Duodenal mucosa (tissue), 2 donors: ENCODE measurements around the gene NID2.

ENCODE experiments used
- H3K27ac ChIP-seq: one replicate; pipeline ENCODE4 v1.7.0; 2013; ENCODE audit warnings: low read depth, low read length
- H3K27me3 ChIP-seq, 2 donors: one replicate each; pipeline ENCODE4 v1.7.0; 2013; ENCODE audit warnings: low read length in 2 of 2, control low read depth in 1 of 2; ENCODE audit not compliant: insufficient read depth in 2 of 2, control insufficient read depth in 1 of 2
- H3K36me3 ChIP-seq, 2 donors: one replicate each; pipeline ENCODE4 v1.7.0; 2013; ENCODE audit warnings: low read length in 2 of 2, control low read depth in 1 of 2; ENCODE audit not compliant: insufficient read depth in 2 of 2, control insufficient read depth in 1 of 2
- H3K4me1 ChIP-seq, 2 donors: one replicate each; pipeline ENCODE4 v1.7.0; 2013; ENCODE audit warnings: low read length in 2 of 2, control low read depth in 1 of 2; ENCODE audit not compliant: insufficient read depth in 2 of 2, control insufficient read depth in 1 of 2
- H3K4me3 ChIP-seq, 2 donors: one replicate each; pipeline ENCODE4 v1.7.0; 2013; ENCODE audit warnings: low read length in 2 of 2, low read depth in 1 of 2
- H3K9ac ChIP-seq, 2 donors: one replicate each; pipeline ENCODE4 v1.7.0; 2013; ENCODE audit warnings: low read length in 2 of 2, low read depth in 1 of 2
- H3K9me3 ChIP-seq, 2 donors: one replicate each; pipeline ENCODE4 v1.7.0; 2013; ENCODE audit warnings: low read length in 2 of 2, control low read depth in 1 of 2; ENCODE audit not compliant: control insufficient read depth in 1 of 2

The NID2 gene

DNA sequence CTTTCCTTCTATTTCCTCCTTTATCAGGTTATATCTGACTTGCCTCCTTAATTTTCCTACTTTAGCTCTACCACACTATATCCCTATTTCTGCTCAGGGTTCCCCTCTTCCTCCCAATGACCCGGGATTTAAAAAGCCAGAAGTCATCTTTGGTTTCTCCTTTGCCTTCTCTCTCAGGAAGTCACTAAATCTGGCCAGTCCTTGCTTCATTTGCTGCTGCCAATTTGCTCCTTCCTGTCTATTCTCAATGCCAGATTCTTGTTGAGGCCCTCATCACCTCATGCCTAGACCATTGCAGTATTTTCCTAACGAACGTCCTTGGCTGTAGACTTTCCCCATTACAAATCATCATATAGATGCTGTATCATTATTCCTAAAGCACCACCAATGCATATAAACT is 26.5 kb upstream of the NID2 start:
- Histone ChIP-seq H3K27me3 (no peaks in the 10 kb centered on the region), H3K27ac (no peak overlapping the region), H3K4me1 (no peaks in the 10 kb centered on the region), H3K9ac (no peak overlapping the region), H3K4me3 (no peak overlapping the region), H3K36me3 (no peaks in the 10 kb centered on the region), H3K9me3 (no peaks in the 10 kb centered on the region)

DNA sequence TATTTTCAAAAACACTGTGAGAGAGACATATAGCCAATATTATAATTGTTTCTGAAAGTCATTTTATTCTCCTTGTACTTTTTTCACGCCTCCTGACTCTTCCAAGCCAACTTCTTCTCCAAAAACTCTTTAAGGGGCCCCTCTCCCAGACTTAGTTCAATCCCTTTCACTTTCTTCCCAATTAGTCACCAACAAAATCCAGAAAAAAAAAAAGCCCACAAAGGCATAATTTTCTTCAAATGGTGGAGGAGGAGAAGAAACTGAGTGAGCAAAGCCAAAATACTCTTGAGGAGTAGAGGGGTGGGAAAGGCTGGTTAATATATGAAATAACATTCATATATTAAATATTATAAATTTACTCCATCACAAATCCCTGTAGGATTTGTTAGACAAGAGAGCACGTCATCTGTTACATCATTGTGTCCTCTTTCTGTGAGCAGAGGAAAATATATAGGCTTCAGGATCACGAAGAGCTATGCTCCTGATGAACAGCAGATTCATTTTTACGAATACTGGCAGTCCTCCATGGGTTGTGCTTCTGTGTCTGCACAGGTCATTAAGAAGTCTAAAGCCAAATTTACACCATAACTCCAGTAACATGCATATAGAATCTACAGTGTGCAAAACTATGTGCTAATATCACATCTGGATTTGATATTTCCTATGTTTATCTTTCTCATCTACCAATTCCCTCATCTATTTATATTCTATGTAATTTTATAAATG is 25.9 kb upstream of the NID2 start:
- Histone ChIP-seq H3K9me3 (no peaks in the 10 kb centered on the region), H3K27ac (no peak overlapping the region), H3K4me1 (no peaks in the 10 kb centered on the region), H3K4me3 (no peak overlapping the region), H3K36me3 (no peaks in the 10 kb centered on the region), H3K27me3 (no peaks in the 10 kb centered on the region), H3K9ac (no peak overlapping the region)

DNA sequence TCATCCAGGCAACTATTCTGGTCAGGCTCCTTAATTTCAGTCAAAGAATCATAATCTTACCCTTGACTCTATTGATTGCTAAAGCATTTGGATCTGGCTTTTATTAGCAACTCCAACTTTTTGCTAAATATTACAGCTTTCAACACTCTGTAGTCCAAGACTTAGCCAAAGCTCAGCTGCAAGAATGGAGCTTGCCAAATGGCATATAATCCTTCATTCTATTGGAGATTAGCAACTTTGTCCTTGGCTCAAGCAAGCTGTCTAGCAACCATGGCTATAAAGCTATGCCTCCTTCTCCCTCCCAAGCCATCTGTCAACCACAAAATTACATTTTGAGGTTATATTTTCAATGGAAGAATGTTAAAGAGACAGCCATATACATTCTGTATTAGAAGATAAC is 23.1 kb upstream of the NID2 start:
- Histone ChIP-seq H3K27me3 (no peaks in the 10 kb centered on the region), H3K9ac (no peak overlapping the region), H3K9me3 (no peaks in the 10 kb centered on the region), H3K27ac (no peak overlapping the region), H3K36me3 (no peaks in the 10 kb centered on the region), H3K4me1 (no peaks in the 10 kb centered on the region), H3K4me3 (no peak overlapping the region)

DNA sequence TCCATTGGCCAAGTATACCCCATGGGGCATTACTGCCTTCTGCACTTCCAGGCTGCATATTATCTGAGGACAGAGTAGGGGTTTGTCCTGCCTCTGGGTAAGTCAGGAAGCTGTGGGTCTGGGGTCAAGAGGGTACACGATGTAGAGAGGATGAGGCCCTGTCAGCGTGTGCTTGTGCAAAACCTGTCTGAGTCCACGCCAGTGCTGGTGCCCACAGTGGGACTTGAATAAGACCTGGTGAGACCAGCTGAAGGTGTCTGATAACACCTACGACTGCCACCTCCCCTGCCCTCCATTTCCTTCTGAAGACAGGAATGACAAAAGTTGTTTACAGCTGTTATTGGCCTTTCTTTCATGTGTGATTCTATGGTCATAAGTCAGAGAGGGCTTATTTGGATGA is 22.1 kb upstream of the NID2 start:
- no peaks in the 10 kb centered on the region for H3K36me3 ChIP-seq
- H3K9me3 ChIP-seq: no peaks in the 10 kb centered on the region
- no peak overlapping the region for H3K9ac ChIP-seq
- H3K4me1 ChIP-seq: no peaks in the 10 kb centered on the region
- no peak overlapping the region for H3K4me3 ChIP-seq
- H3K27me3 ChIP-seq: no peaks in the 10 kb centered on the region
- no peak overlapping the region for H3K27ac ChIP-seq

DNA sequence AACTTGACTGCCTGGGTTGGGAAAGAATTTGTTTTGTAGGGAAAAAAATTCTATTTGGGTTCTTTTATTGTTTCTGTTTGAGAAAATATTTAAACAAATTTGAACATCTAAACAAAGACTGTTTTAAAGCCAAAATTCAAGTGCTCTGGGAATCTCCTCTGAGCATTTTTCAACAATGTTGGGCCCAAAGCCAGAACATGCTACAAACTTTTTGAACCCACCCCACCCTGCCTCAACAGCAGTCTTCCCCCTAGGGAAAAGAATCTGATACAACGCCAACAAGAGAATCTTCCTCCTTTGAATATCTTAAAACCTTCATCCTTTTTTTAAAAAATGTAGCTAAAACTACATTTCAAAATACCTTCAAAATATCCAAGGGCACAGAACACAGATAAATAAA is 20.4 kb upstream of the NID2 start:
- H3K27ac ChIP-seq: no peak overlapping the region
- H3K4me1 ChIP-seq: no peaks in the 10 kb centered on the region
- no peaks in the 10 kb centered on the region for H3K36me3 ChIP-seq
- no peaks in the 10 kb centered on the region for H3K27me3 ChIP-seq
- H3K4me3 ChIP-seq: no peak overlapping the region
- H3K9ac ChIP-seq: no peak overlapping the region
- H3K9me3 ChIP-seq: no peaks in the 10 kb centered on the region

DNA sequence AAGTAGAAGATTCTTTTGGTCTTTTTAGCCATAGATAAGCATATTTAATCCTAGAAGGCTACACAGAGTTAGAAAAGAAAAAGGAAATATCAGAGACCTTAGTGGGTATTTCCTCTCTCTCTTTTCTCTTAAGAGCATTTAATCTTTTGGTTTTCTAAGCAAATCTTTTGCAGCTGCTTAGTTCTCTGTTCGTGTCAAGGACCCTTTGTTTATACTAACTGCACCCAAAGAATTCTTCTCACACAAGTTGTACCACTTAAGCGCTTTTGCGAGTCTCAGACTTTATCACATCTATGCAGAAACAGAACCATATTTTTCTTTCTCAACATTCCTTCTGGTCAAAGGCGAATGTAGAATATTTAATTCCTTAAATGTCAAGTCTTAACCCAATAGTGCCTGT is 17.9 kb upstream of the NID2 start:
- Histone ChIP-seq H3K27me3 (no peaks in the 10 kb centered on the region), H3K27ac (no peak overlapping the region), H3K9me3 (no peaks in the 10 kb centered on the region), H3K4me1 (no peaks in the 10 kb centered on the region), H3K4me3 (no peak overlapping the region), H3K36me3 (no peaks in the 10 kb centered on the region), H3K9ac (no peak overlapping the region)

DNA sequence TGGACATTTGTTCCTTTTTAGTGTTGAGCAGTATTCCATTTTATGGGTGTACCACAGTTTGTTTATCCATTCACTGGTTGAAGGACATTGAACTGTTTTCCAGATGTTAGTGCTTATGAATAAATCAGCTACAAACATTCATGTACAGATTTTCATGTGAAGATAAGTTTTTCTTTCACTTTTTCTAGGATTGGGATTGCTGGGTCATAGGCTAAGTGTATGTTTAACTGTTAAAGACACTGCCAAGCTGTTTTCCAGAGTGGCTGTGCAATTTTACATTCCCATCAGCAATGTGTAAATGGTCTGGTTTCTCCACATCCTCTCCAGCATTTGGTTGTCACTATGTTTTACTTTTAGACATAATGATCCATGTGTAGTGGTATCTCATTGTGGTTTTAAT is 14.0 kb upstream of the NID2 start:
- no peaks in the 10 kb centered on the region for H3K27me3 ChIP-seq
- H3K4me1 ChIP-seq: no peaks in the 10 kb centered on the region
- no peaks in the 10 kb centered on the region for H3K36me3 ChIP-seq
- no peak overlapping the region for H3K4me3 ChIP-seq
- no peak overlapping the region for H3K27ac ChIP-seq
- H3K9ac ChIP-seq: no peak overlapping the region
- no peaks in the 10 kb centered on the region for H3K9me3 ChIP-seq

DNA sequence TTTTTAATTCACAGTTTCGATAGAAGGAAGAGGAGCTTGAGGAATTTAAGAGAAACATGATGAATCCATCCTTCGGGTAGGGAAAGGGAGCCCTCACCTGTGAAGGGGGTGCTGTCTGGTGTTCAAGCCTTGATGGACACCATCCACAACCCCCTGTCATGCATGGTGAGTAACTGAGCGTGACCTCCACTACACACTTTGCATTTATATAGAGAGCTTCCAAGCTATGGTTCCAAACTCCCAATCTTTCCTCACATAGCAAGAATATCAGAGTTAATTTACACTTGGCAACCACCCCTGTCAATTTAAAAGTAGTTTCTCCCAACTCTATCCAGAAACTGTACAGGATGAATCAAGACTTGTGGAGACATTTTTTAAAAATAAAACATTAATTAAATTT is 13.1 kb upstream of the NID2 start:
- Histone ChIP-seq H3K27ac (no peak overlapping the region), H3K36me3 (no peaks in the 10 kb centered on the region), H3K4me3 (no peak overlapping the region), H3K4me1 (no peaks in the 10 kb centered on the region), H3K9me3 (no peaks in the 10 kb centered on the region), H3K9ac (no peak overlapping the region), H3K27me3 (no peaks in the 10 kb centered on the region)

DNA sequence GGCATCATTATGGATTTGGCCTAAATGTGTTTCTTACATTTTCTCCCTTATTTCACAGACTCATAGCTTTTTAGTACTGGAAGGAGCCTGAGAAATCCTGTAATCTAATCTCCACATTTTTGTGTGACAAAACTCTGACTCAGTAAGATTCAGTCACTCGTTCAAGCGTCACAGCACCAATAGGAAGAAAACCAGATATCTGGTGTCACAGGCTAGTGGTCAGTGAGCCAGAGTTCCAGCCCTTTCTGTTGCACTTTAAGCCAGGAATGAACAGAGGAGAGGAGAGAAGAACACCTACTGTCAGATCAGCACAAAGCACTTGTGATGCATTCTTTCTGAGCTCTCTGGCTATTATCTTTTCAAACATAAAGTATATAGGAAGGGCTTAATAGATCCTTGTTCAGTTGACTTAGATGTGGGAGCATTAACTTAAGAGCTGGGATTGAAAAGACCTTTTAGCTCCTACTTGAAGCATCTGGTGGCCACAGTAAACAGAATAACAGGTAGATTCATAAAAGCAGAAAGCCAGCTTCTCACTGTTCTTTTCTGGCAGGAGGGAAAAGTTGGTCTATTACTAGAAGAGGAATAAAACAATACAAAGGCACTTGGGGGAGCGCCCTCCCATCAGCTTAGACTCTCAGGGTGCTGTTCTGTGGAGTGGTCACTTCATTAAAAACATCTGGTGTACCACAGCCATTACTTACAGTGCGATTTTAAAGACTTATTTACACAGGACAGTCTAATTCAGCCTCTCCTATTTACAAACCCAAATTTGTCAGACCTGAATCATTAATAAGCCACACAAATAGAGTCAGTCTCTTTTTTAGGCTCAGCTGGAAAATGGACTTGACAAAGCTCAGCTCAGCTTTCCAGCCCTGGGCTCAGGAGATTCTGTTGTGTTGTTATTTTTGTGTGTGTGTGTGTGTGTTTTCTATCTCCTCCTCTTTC is 12.2 kb upstream of the NID2 start:
- H3K4me1 ChIP-seq: no peaks in the 10 kb centered on the region
- H3K27me3 ChIP-seq: no peaks in the 10 kb centered on the region
- no peak overlapping the region for H3K4me3 ChIP-seq
- no peak overlapping the region for H3K27ac ChIP-seq
- no peak overlapping the region for H3K9ac ChIP-seq
- H3K36me3 ChIP-seq: no peaks in the 10 kb centered on the region
- H3K9me3 ChIP-seq: no peaks in the 10 kb centered on the region

DNA sequence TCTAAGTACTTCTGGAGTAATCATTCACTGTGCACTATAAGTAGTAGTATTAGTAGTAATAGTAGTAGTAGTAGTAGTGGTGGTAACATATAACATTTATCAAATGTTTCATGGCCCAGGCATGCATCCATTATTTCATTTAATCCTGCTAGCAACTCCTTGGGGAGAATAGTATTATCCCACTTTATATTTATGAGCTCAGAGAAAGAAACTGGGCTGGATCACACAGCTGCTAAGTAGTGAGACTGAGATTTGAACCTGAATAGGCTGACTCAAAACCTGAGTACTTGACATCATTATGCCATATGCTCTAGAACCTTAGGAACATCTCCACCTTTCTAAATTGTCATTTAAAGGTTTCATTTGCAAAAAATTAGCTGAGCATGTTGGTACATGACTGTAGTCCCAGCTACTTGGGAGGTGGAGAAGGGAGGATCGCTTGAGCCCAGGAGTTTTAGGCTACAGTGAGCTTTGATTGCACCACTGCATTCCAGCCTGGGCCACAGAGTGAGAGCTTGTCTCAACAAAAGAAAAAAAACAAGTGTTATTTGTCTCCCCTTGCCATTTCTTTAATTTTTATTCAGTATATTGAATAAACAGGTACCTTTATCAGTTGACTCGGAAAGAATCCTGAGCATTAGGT is 11.4 kb upstream of the NID2 start:
- no peak overlapping the region for H3K4me3 ChIP-seq
- H3K9ac ChIP-seq: no peak overlapping the region
- H3K36me3 ChIP-seq: no peaks in the 10 kb centered on the region
- H3K27ac ChIP-seq: no peak overlapping the region
- H3K4me1 ChIP-seq: no peaks in the 10 kb centered on the region
- H3K27me3 ChIP-seq: no peaks in the 10 kb centered on the region
- H3K9me3 ChIP-seq: no peaks in the 10 kb centered on the region
